CD14-positive monocyte (primary cell): ENCODE data around the gene AGRP. TPM values are rescaled to one million over a fixed set of nuclear protein-coding genes. Genes with fewer than 3 reads are reported as not detected.
"Not testable (repeated sequence)": the region's sequence is repeated elsewhere in the genome, so short reads cannot be mapped to it uniquely, and the experiment has no call there.

Source experiments
- DNase-seq, 3 donors: peaks; one replicate each; pipeline ENCODE4 v3.0.0-alpha.2; 2011 to 2022
- H2AFZ ChIP-seq: 2 replicates; pipeline ENCODE4 v1.6.0; 2012; ENCODE audit warnings: mild to moderate bottlenecking, low read depth, low read length, inconsistent platforms; ENCODE audit not compliant: insufficient read depth, poor library complexity, severe bottlenecking
- H3K27ac ChIP-seq, 2 donors: 1 replicate in 1 of 2; 2 replicates in 1 of 2; pipeline ENCODE4 v1.5.1; 2012 to 2013; ENCODE audit warnings: low read length in 2 of 2, control low read depth in 1 of 2, inconsistent platforms in 1 of 2, low read depth in 1 of 2, mild to moderate bottlenecking in 1 of 2
- H3K27me3 ChIP-seq, 2 donors: one replicate each; pipeline versions ENCODE4 v1.6.0 to v1.6.1; 2011 to 2013; ENCODE audit warnings: low read length in 2 of 2; ENCODE audit not compliant: control insufficient read depth in 2 of 2, insufficient read depth in 2 of 2
- H3K36me3 ChIP-seq, 2 donors: replicated peaks in 1 of 2; 1 replicate in 1 of 2; 2 replicates in 1 of 2; pipeline versions ENCODE4 v1.5.1 to v1.6.1; 2012 to 2013; ENCODE audit warnings: low read length in 2 of 2, control low read depth in 1 of 2, inconsistent platforms in 1 of 2, mild to moderate bottlenecking in 1 of 2; ENCODE audit not compliant: insufficient read depth in 2 of 2, control insufficient read depth in 1 of 2
- H3K4me1 ChIP-seq, 2 donors: 1 replicate in 1 of 2; 2 replicates in 1 of 2; pipeline versions ENCODE4 v1.5.1 to v1.6.1; 2012 to 2013; ENCODE audit warnings: low read length in 2 of 2, control low read depth in 1 of 2, inconsistent platforms in 1 of 2, mild to moderate bottlenecking in 1 of 2, moderate library complexity in 1 of 2; ENCODE audit not compliant: insufficient read depth in 2 of 2, control insufficient read depth in 1 of 2
- H3K4me2 ChIP-seq: replicated peaks from 2 replicates; pipeline ENCODE3; 2012; ENCODE audit warnings: low read length, moderate library complexity, mild to moderate bottlenecking; ENCODE audit not compliant: poor library complexity, severe bottlenecking; ENCODE audit errors: extremely low read depth
- H3K4me3 ChIP-seq, 3 experiments: fragments of 200-600 bp in 1 of 3; sonication (generic) in 1 of 3; replicated peaks in 1 of 3; 1 replicate in 2 of 3; 2 replicates in 1 of 3; pipeline ENCODE4 v1.5.1; 2011 to 2013; ENCODE audit warnings: low read length in 3 of 3, mild to moderate bottlenecking in 3 of 3, control low read depth in 2 of 3, low read depth in 2 of 3, inconsistent platforms in 1 of 3, moderate library complexity in 1 of 3
- H3K79me2 ChIP-seq: 2 replicates; pipeline ENCODE4 v1.6.0; 2012; ENCODE audit warnings: mild to moderate bottlenecking, control low read depth, inconsistent platforms, low read length, moderate library complexity; ENCODE audit not compliant: insufficient read depth
- H3K9ac ChIP-seq: 2 replicates; pipeline ENCODE4 v1.6.0; 2017; ENCODE audit warnings: low read length, mild to moderate bottlenecking; ENCODE audit not compliant: insufficient read depth, poor library complexity, severe bottlenecking
- H3K9me3 ChIP-seq, 2 donors: replicated peaks in 1 of 2; 1 replicate in 1 of 2; 2 replicates in 1 of 2; pipeline versions ENCODE4 v1.5.1 to v1.6.1; 2012 to 2013; ENCODE audit warnings: low read length in 2 of 2, control low read depth in 1 of 2; ENCODE audit not compliant: control insufficient read depth in 1 of 2, insufficient read depth in 1 of 2
- H4K20me1 ChIP-seq: 2 replicates; pipeline ENCODE4 v1.6.0; 2012; ENCODE audit warnings: mild to moderate bottlenecking, low read length, control low read depth, moderate library complexity; ENCODE audit not compliant: insufficient read depth
- H3K27ac Mint-ChIP-seq, 7 donors: one replicate each; pipeline ENCODE4 v1.8.0; 2020; ENCODE audit warnings: mild to moderate bottlenecking in 7 of 7, mixed read lengths in 7 of 7, moderate library complexity in 6 of 7, inconsistent platforms in 2 of 7
- H3K27me3 Mint-ChIP-seq, 3 donors: one replicate each; pipeline ENCODE4 v1.8.0; 2021 to 2022; ENCODE audit warnings: low read depth in 3 of 3, mild to moderate bottlenecking in 3 of 3, mixed read lengths in 3 of 3, moderate library complexity in 3 of 3, inconsistent platforms in 1 of 3
- H3K36me3 Mint-ChIP-seq, 2 donors: one replicate each; pipeline ENCODE4 v1.8.0; 2020; ENCODE audit warnings: mixed read lengths in 2 of 2, inconsistent platforms in 1 of 2, mild to moderate bottlenecking in 1 of 2
- H3K4me1 Mint-ChIP-seq: one replicate; pipeline ENCODE4 v1.8.0; 2020; ENCODE audit warnings: mild to moderate bottlenecking, mixed read lengths
- H3K4me3 Mint-ChIP-seq, 2 donors: one replicate each; pipeline ENCODE4 v1.8.0; 2020; ENCODE audit warnings: mild to moderate bottlenecking in 2 of 2, mixed read lengths in 2 of 2, moderate library complexity in 1 of 2
- H3K9me3 Mint-ChIP-seq, 7 donors: one replicate each; pipeline ENCODE4 v1.8.0; 2020 to 2022; ENCODE audit warnings: mixed read lengths in 7 of 7, mild to moderate bottlenecking in 6 of 7, moderate library complexity in 6 of 7, inconsistent platforms in 2 of 7
- CTCF ChIP-seq: fragments of 200-600 bp; IDR thresholded peaks from one replicate; pipeline ENCODE4 v1.8.0; 2022; ENCODE audit warnings: antibody characterized with exemption, mild to moderate bottlenecking
- WGBS: methylation state at CpG from one replicate; pipeline ENCODE4 v1.1.5; 2013; ENCODE audit warnings: missing lambda C conversion rate; ENCODE audit not compliant: insufficient coverage; 5-methylcytosine and 5-hydroxymethylcytosine counted together
- intact Hi-C, 2 donors: fragments of 100-400 bp; cut with micrococcal nuclease; formaldehyde crosslinking; loops; one replicate each; pipeline versions ENCODE4 v1.15.0 to v1.15.1; 2023
- polyA plus RNA-seq, 3 donors: library from polyadenylated mRNA; depleted of rRNA in 1 of 3; unstranded in 2 of 3; stranded (reverse) in 1 of 3; fragments of 300-500 nt in 2 of 3; fragments of >200 nt in 1 of 3; fragmentation: Illumina TruSeq in 2 of 3; gene quantifications; 1 replicate in 2 of 3; 2 replicates in 1 of 3; pipeline ENCODE4 v1.2.3, GENCODE V29; 2012 to 2021

Gene AGRP
- polyA plus RNA-seq, 3 donors, result 0.32 to 0.54 TPM; not detected in 1

GRCh38 chr16:67490335-67491096 lies 7.2 kb upstream of the AGRP start:
- peaks cover 84 to 93% of the 10 kb centered on the region in 2 donors for H3K4me1 ChIP-seq
- peak overlapping the region; percentile 98 to 100 (median 99) for H3K27ac Mint-ChIP-seq
- H3K79me2 ChIP-seq, result peaks cover 48% of the 10 kb centered on the region
- H3K27me3 Mint-ChIP-seq, result peaks cover 0 to 7% (median 0%) of the 10 kb centered on the region in 3 donors
- H4K20me1 ChIP-seq, result no peaks in the 10 kb centered on the region
- H3K4me1 Mint-ChIP-seq, result peaks cover 84% of the 10 kb centered on the region
- H3K36me3 Mint-ChIP-seq, result peaks cover 10 to 11% of the 10 kb centered on the region in 2 donors
- H3K27me3 ChIP-seq, result no peaks in the 10 kb centered on the region
- H3K27ac ChIP-seq, result peak overlapping the region; percentile 90 to 97
- peak overlapping the region; percentile 74 for H3K4me2 ChIP-seq
- no peaks in the 10 kb centered on the region for H3K36me3 ChIP-seq
- no peaks in the 10 kb centered on the region for H3K9me3 ChIP-seq
- peak overlapping the region; percentile 54 for H3K9ac ChIP-seq
- intact Hi-C loops, result loop anchor here in 1 of 2 donors (2.0 to 10.0 kb wide), 3 partner anchors 24 to 174 kb away; partner anchors contain the start of genes ACD, C16orf86, CTCF and ENKD1
- H3K4me3 Mint-ChIP-seq, result peak overlapping the region; percentile 59 to 82
- peak overlapping the region in 1 of 3 experiments; percentile 71 for H3K4me3 ChIP-seq
- no peak for TF ChIP-seq CTCF
- 3% methylated on average over 5 of the region's 8 CpGs for WGBS
- no peaks in the 10 kb centered on the region for H3K9me3 Mint-ChIP-seq
- peak; percentile 78 to 93 (median 87) for DNase-seq
- no peak overlapping the region for H2AFZ ChIP-seq

DNA sequence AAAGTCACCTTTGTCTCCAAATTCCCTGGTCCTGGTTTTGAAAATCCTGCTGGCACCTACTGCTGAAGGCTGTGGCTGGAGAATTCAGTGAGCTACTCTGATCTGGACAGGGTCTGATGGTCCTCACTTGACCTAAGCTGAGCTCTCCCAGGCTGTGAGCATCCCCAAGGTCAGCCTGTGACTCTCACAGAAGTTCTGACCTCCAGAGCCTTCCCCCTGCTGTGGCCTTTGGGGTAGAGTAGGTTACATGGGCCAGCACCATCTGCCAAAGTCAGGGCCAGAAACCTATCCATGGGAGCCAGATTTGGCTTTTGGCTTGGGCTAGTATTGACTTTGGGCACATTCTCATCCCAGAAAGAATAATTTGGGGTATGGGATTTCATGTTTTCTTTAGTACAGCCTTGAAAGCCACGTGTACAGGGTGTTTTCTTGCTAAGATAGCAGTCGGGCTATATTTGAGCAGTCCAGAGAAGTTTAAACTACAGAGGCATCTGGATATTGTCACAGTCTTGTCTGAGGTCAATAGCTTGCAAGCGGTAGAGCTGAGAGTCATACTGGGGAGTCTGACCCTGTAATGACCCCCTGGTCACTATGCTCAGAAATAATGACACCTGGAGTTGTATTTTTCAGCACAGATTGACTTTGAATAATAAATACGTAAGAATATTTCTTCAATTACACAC lies 6.2 kb upstream of the AGRP start:
- no peaks in the 10 kb centered on the region for H3K9me3 Mint-ChIP-seq
- H3K4me1 Mint-ChIP-seq, result peaks cover 91% of the 10 kb centered on the region
- H3K9me3 ChIP-seq, result no peaks in the 10 kb centered on the region
- DNase-seq, result no peak
- TF ChIP-seq CTCF, result no peak
- intact Hi-C loops, result loop anchor here in 1 of 2 donors (2.0 to 10.0 kb wide), 3 partner anchors 25 to 175 kb away; partner anchors contain the start of genes ACD, C16orf86, CTCF and ENKD1
- H3K4me3 Mint-ChIP-seq, result peak overlapping the region; percentile 48 to 75
- H3K27me3 Mint-ChIP-seq, result peaks cover 0 to 7% (median 0%) of the 10 kb centered on the region in 3 donors
- peaks cover 3 to 8% of the 10 kb centered on the region in 2 donors for H3K36me3 ChIP-seq
- peak overlapping the region; percentile 62 for H3K9ac ChIP-seq
- no peaks in the 10 kb centered on the region for H4K20me1 ChIP-seq
- peak overlapping the region; percentile 90 to 97 for H3K27ac ChIP-seq
- peaks cover 14 to 21% of the 10 kb centered on the region in 2 donors for H3K36me3 Mint-ChIP-seq
- H3K4me1 ChIP-seq, result peaks cover 92 to 100% of the 10 kb centered on the region in 2 donors
- no peaks in the 10 kb centered on the region for H3K27me3 ChIP-seq
- peak overlapping the region in 1 of 3 experiments; percentile 71 for H3K4me3 ChIP-seq
- peak overlapping the region; percentile 74 for H3K4me2 ChIP-seq
- no peak overlapping the region for H2AFZ ChIP-seq
- peak overlapping the region; percentile 98 to 100 (median 99) for H3K27ac Mint-ChIP-seq
- peaks cover 58% of the 10 kb centered on the region for H3K79me2 ChIP-seq
- WGBS, result 81% methylated on average over 2 of the region's 4 CpGs

- H3K27me3 Mint-ChIP-seq, H3K4me3 Mint-ChIP-seq, intact Hi-C loops, DNase-seq, H3K9me3 ChIP-seq, H3K9me3 Mint-ChIP-seq, H4K20me1 ChIP-seq, H3K9ac ChIP-seq, H2AFZ ChIP-seq, H3K27me3 ChIP-seq, H3K4me2 ChIP-seq: not testable (repeated sequence)
- Histone ChIP-seq H3K4me3 (peak overlapping the region in 1 of 3 experiments; percentile 45), H3K4me1 (peaks cover 97 to 100% of the 10 kb centered on the region in 2 donors), H3K27ac (peak overlapping the region; percentile 75 to 81), H3K79me2 (peaks cover 66% of the 10 kb centered on the region), H3K36me3 (peaks cover 9 to 15% of the 10 kb centered on the region in 2 donors)
- Mint-ChIP-seq H3K27ac (peak overlapping the region; percentile 98 to 100 (median 99)), H3K36me3 (peaks cover 17 to 21% of the 10 kb centered on the region in 2 donors), H3K4me1 (peaks cover 94% of the 10 kb centered on the region)
- no CpG with 5 or more reads among the region's 4 CpGs for WGBS
These were observed 4.2 kb upstream of the AGRP start for GRCh38 chr16:67487561-67487960.
